Kidney (tissue), 14 donors: ENCODE measurements around the gene RELCH. TPM values are rescaled to one million over a fixed set of nuclear protein-coding genes. Genes with fewer than 3 reads are reported as not detected.

Experiments
- DNase-seq, 5 donors: peaks; one replicate each; pipeline ENCODE4 v3.0.0-alpha.2; 2013 to 2020
- FAIRE-seq: peaks from 2 replicates; lab custom pipeline; 2012; peaks lifted over from hg19 to GRCh38; lab: Jason Lieb, UNC
- H3K27ac ChIP-seq, 2 donors: one replicate each; pipeline ENCODE4 v1.7.0; 2013; ENCODE audit warnings: low read depth in 2 of 2, low read length in 2 of 2, inconsistent platforms in 1 of 2
- H3K27me3 ChIP-seq: one replicate; pipeline ENCODE4 v1.7.1; 2013; ENCODE audit warnings: low read length, inconsistent platforms; ENCODE audit not compliant: control insufficient read depth, insufficient read depth
- H3K36me3 ChIP-seq, 3 donors: one replicate each; pipeline versions ENCODE4 v1.7.0 to v1.7.1; 2013; ENCODE audit warnings: low read length in 3 of 3, control low read depth in 1 of 3, inconsistent platforms in 1 of 3; ENCODE audit not compliant: insufficient read depth in 3 of 3, control insufficient read depth in 2 of 3
- H3K4me1 ChIP-seq, 3 donors: one replicate each; pipeline versions ENCODE4 v1.7.0 to v1.7.1; 2013; ENCODE audit warnings: low read length in 3 of 3, inconsistent platforms in 1 of 3, low read depth in 1 of 3; ENCODE audit not compliant: control insufficient read depth in 2 of 3, insufficient read depth in 2 of 3
- H3K4me3 ChIP-seq, 3 donors: one replicate each; pipeline versions ENCODE4 v1.7.0 to v1.8.1; 2013; ENCODE audit warnings: low read length in 3 of 3, control low read depth in 1 of 3, inconsistent platforms in 1 of 3
- H3K9ac ChIP-seq, 3 donors: one replicate each; pipeline versions ENCODE4 v1.7.0 to v1.7.1; 2013; ENCODE audit warnings: low read length in 3 of 3, control low read depth in 1 of 3, inconsistent platforms in 1 of 3
- H3K9me3 ChIP-seq, 3 donors: one replicate each; pipeline versions ENCODE4 v1.7.0 to v1.7.1; 2013; ENCODE audit warnings: low read length in 3 of 3, control low read depth in 1 of 3, inconsistent platforms in 1 of 3; ENCODE audit not compliant: control insufficient read depth in 2 of 3, insufficient read depth in 1 of 3
- CTCF ChIP-seq: IDR thresholded peaks from 3 replicates; pipeline ENCODE4 v1.5.1; 2012; ENCODE audit warnings: mild to moderate bottlenecking, moderate library complexity, borderline replicate concordance; ENCODE audit not compliant: insufficient read depth; ENCODE audit errors: extremely low read depth
- intact Hi-C: fragments of 100-400 bp; cut with DNase I; formaldehyde crosslinking; loops from one replicate; pipeline ENCODE4 v1.11.1; 2022
- polyA plus RNA-seq: library from polyadenylated mRNA; stranded (reverse); fragments of 350-450 nt; fragmentation: Illumina TruSeq; extraction: RNeasy Lipid Tissue Mini Kit (QIAGEN cat#74804); gene quantifications from one replicate; pipeline ENCODE4 v1.2.3, GENCODE V29; 2014; ENCODE audit warnings: low read depth, low replicate concordance; ENCODE audit not compliant: insufficient read depth
- total RNA-seq: library from RNA; stranded (reverse); fragmentation: NEBNext Ultra II Directional; extraction: Animal tissue kit (Norgen Biotek cat#: 25700); gene quantifications from one replicate; pipeline ENCODE4 v1.2.1, GENCODE V29; 2021
- donor health status: control.
- donor health status: control.
- donor health status: control.
- donor health status: control.
- donor health status: control.
- donor health status: DM: yes; HTN: yes; CAD: no.
- donor health status: Normal renal cell carcinoma (clear cell type).

The RELCH gene
- total and polyA plus RNA-seq, 2 donors from 2014 or later: 9.0 to 39.0 TPM

- no peak overlapping the region for H3K27ac ChIP-seq
- H3K4me1 ChIP-seq: no peaks in the 10 kb centered on the region
- intact Hi-C loops: no loop called here
- H3K9ac ChIP-seq: no peak overlapping the region
- H3K36me3 ChIP-seq: no peaks in the 10 kb centered on the region
- H3K27me3 ChIP-seq: no peaks in the 10 kb centered on the region
- no peak for DNase-seq
- FAIRE-seq: no peak
- H3K9me3 ChIP-seq: no peaks in the 10 kb centered on the region
- H3K4me3 ChIP-seq: no peak overlapping the region
- no peak for TF ChIP-seq CTCF
Observed at GRCh38 chr18:62348474-62348873, 161.4 kb downstream of the RELCH start.

GRCh38 chr18:62353170-62353569, 166.1 kb downstream of the RELCH start:
- Histone ChIP-seq H3K36me3 (no peaks in the 10 kb centered on the region), H3K27me3 (no peaks in the 10 kb centered on the region), H3K4me3 (no peak overlapping the region), H3K4me1 (no peaks in the 10 kb centered on the region), H3K9ac (no peak overlapping the region), H3K27ac (no peak overlapping the region), H3K9me3 (no peaks in the 10 kb centered on the region)
- DNase-seq (peak in 2 of 5 donors; percentile 52 to 54), FAIRE-seq (no peak)
- no peak for TF ChIP-seq CTCF
- intact Hi-C loops: no loop called here

GRCh38 chr18:62354151-62354550, 167.1 kb downstream of the RELCH start:
- no peaks in the 10 kb centered on the region for H3K36me3 ChIP-seq
- H3K27ac ChIP-seq: no peak overlapping the region
- no peaks in the 10 kb centered on the region for H3K27me3 ChIP-seq
- H3K9me3 ChIP-seq: no peaks in the 10 kb centered on the region
- DNase-seq (no peak), FAIRE-seq (no peak)
- H3K4me3 ChIP-seq: no peak overlapping the region
- no peak for TF ChIP-seq CTCF
- intact Hi-C loops: no loop called here
- no peaks in the 10 kb centered on the region for H3K4me1 ChIP-seq
- no peak overlapping the region for H3K9ac ChIP-seq

GRCh38 chr18:62357079-62357719, 170.1 kb downstream of the RELCH start:
- H3K4me1 ChIP-seq: no peaks in the 10 kb centered on the region
- H3K27ac ChIP-seq: no peak overlapping the region
- H3K9me3 ChIP-seq: no peaks in the 10 kb centered on the region
- H3K36me3 ChIP-seq: no peaks in the 10 kb centered on the region
- no peak for TF ChIP-seq CTCF
- H3K4me3 ChIP-seq: no peak overlapping the region
- no peak overlapping the region for H3K9ac ChIP-seq
- FAIRE-seq (no peak), DNase-seq (no peak)
- no peaks in the 10 kb centered on the region for H3K27me3 ChIP-seq
- intact Hi-C loops: no loop called here
